Smooth muscle cell (in vitro differentiated cells): ENCODE data around the gene PDZD8. TPM values are rescaled to one million over a fixed set of nuclear protein-coding genes. Genes with fewer than 3 reads are reported as not detected.

ENCODE experiments used
- DNase-seq: peaks from one replicate; lab custom pipeline; 2025; ENCODE audit not compliant: unreplicated experiment; lab: John Stamatoyannopoulos, UW
- H2AFZ ChIP-seq: fragments of 200-600 bp; sonication (generic); 2 replicates; pipeline ENCODE4 v1.6.0; 2016; ENCODE audit warnings: antibody characterized with exemption, low read depth, mild to moderate bottlenecking
- H3F3A ChIP-seq: fragments of 200-600 bp; sonication (generic); 2 replicates; pipeline ENCODE4 v1.6.0; 2017; ENCODE audit warnings: antibody characterized with exemption, low read depth
- H3K27ac ChIP-seq: fragments of 200-600 bp; sonication (generic); 2 replicates; pipeline ENCODE4 v1.5.1; 2016; ENCODE audit warnings: low read depth, mild to moderate bottlenecking
- H3K27me3 ChIP-seq: fragments of 200-600 bp; sonication (generic); 2 replicates; pipeline ENCODE4 v1.6.1; 2016; ENCODE audit warnings: low read depth, mild to moderate bottlenecking
- H3K36me3 ChIP-seq: fragments of 200-600 bp; sonication (generic); 2 replicates; pipeline ENCODE4 v1.5.1; 2016; ENCODE audit warnings: low read depth
- H3K4me1 ChIP-seq: fragments of 200-600 bp; sonication (generic); 2 replicates; pipeline ENCODE4 v1.5.1; 2016; ENCODE audit warnings: low read depth
- H3K4me2 ChIP-seq: fragments of 200-600 bp; sonication (generic); 2 replicates; pipeline ENCODE4 v1.6.0; 2016; ENCODE audit warnings: mild to moderate bottlenecking
- H3K4me3 ChIP-seq: fragments of 200-600 bp; sonication (generic); 2 replicates; pipeline ENCODE4 v1.5.1; 2016; ENCODE audit warnings: mild to moderate bottlenecking
- H3K79me2 ChIP-seq: fragments of 200-600 bp; sonication (generic); 2 replicates; pipeline ENCODE4 v1.6.0; 2016; ENCODE audit warnings: low read depth, mild to moderate bottlenecking
- H3K9ac ChIP-seq: fragments of 200-600 bp; sonication (generic); 2 replicates; pipeline ENCODE4 v1.6.0; 2016; ENCODE audit warnings: low read depth
- H3K9me3 ChIP-seq: fragments of 200-600 bp; sonication (generic); replicated peaks from 2 replicates; pipeline ENCODE4 v1.5.1; 2016; ENCODE audit warnings: low read depth
- H4K20me1 ChIP-seq: fragments of 200-600 bp; sonication (generic); 2 replicates; pipeline ENCODE4 v1.6.0; 2016; ENCODE audit warnings: low read depth
- WGBS: methylation state at CpG from one replicate; pipeline ENCODE4 v1.1.7; 2016; ENCODE audit warnings: low lambda C conversion rate; 5-methylcytosine and 5-hydroxymethylcytosine counted together
- polyA plus RNA-seq: library from polyadenylated mRNA; unstranded; fragments of >200 nt; fragmentation: Nextera tagmentation; extraction: Ambion mirVana; gene quantifications from 2 replicates; pipeline ENCODE4 v1.2.1, GENCODE V29; 2016
- total RNA-seq: library from RNA; depleted of rRNA; stranded (reverse); fragments of >200 nt; gene quantifications from 2 replicates; pipeline ENCODE4 v1.2.3, GENCODE V29; 2014
- TF ChIP-seq, protein P1 (sequence below): fragments of 200-600 bp; sonication (generic); IDR thresholded peaks from 2 replicates; pipeline ENCODE4 v1.5.1; 2017; ENCODE audit warnings: borderline replicate concordance, mild to moderate bottlenecking, antibody characterized with exemption; ENCODE audit not compliant: insufficient read depth, poor library complexity, severe bottlenecking

The PDZD8 gene
- total and polyA plus RNA-seq, 2 experiments from 2014 or later, result 6.3 to 22.1 TPM

DNA sequence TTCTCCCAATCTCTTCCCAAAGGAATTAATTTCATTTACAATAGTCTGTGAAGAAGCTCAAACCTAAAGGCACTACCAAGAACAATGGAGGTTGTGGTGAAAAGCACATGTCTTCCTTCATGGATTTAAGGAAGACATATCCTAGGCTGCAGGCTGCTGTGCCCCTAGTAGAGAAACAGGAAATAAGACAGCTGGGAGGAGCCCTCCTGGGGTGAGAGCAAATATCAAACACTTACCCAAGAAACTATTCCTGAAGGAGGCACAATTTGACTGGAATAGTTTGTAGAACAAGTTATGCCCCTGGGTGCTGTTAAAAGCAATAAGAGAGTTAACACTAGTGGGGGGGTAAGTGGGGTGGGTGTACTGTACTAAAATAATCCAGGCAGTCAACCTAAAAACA is 30.1 kb downstream of the PDZD8 start:
- no peak overlapping the region for H2AFZ ChIP-seq
- H3K9ac ChIP-seq, result no peak overlapping the region
- no peak overlapping the region for H3K4me2 ChIP-seq
- no peak overlapping the region for H3K4me3 ChIP-seq
- no peaks in the 10 kb centered on the region for H3K4me1 ChIP-seq
- TF ChIP-seq, protein P1, sequence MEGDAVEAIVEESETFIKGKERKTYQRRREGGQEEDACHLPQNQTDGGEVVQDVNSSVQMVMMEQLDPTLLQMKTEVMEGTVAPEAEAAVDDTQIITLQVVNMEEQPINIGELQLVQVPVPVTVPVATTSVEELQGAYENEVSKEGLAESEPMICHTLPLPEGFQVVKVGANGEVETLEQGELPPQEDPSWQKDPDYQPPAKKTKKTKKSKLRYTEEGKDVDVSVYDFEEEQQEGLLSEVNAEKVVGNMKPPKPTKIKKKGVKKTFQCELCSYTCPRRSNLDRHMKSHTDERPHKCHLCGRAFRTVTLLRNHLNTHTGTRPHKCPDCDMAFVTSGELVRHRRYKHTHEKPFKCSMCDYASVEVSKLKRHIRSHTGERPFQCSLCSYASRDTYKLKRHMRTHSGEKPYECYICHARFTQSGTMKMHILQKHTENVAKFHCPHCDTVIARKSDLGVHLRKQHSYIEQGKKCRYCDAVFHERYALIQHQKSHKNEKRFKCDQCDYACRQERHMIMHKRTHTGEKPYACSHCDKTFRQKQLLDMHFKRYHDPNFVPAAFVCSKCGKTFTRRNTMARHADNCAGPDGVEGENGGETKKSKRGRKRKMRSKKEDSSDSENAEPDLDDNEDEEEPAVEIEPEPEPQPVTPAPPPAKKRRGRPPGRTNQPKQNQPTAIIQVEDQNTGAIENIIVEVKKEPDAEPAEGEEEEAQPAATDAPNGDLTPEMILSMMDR, result no peak
- DNase-seq, result no peak
- peaks cover 100% of the 10 kb centered on the region for H4K20me1 ChIP-seq
- no peaks in the 10 kb centered on the region for H3K36me3 ChIP-seq
- no peaks in the 10 kb centered on the region for H3K27me3 ChIP-seq
- no peaks in the 10 kb centered on the region for H3K9me3 ChIP-seq
- H3F3A ChIP-seq, result no peaks in the 10 kb centered on the region
- no peak overlapping the region for H3K27ac ChIP-seq
- peaks cover 64% of the 10 kb centered on the region for H3K79me2 ChIP-seq

GRCh38 chr10:117342641-117343040 is 32.6 kb downstream of the PDZD8 start:
- Histone ChIP-seq H3K27me3 (no peaks in the 10 kb centered on the region), H3K4me1 (no peaks in the 10 kb centered on the region), H3F3A (no peaks in the 10 kb centered on the region), H2AFZ (no peak overlapping the region), H3K4me3 (no peak overlapping the region), H3K4me2 (no peak overlapping the region), H3K9me3 (no peaks in the 10 kb centered on the region), H4K20me1 (peaks cover 97% of the 10 kb centered on the region), H3K9ac (no peak overlapping the region), H3K27ac (no peak overlapping the region), H3K36me3 (no peaks in the 10 kb centered on the region), H3K79me2 (peaks cover 54% of the 10 kb centered on the region)
- no peak for DNase-seq
- TF ChIP-seq, protein P1, result no peak
- 80% methylated on average over 5 of the region's 5 CpGs for WGBS

GRCh38 chr10:117341061-117341460 is 34.2 kb downstream of the PDZD8 start:
- H3K27ac ChIP-seq, result no peak overlapping the region
- WGBS, result 99% methylated on average over 4 of the region's 4 CpGs
- no peaks in the 10 kb centered on the region for H3K4me1 ChIP-seq
- peaks cover 95% of the 10 kb centered on the region for H4K20me1 ChIP-seq
- no peaks in the 10 kb centered on the region for H3K27me3 ChIP-seq
- H3K4me3 ChIP-seq, result no peak overlapping the region
- H3K9ac ChIP-seq, result no peak overlapping the region
- no peak overlapping the region for H3K4me2 ChIP-seq
- TF ChIP-seq, protein P1, result no peak
- H3K36me3 ChIP-seq, result no peaks in the 10 kb centered on the region
- H3F3A ChIP-seq, result no peaks in the 10 kb centered on the region
- no peak for DNase-seq
- H2AFZ ChIP-seq, result no peak overlapping the region
- H3K9me3 ChIP-seq, result no peaks in the 10 kb centered on the region
- H3K79me2 ChIP-seq, result peaks cover 47% of the 10 kb centered on the region

DNA sequence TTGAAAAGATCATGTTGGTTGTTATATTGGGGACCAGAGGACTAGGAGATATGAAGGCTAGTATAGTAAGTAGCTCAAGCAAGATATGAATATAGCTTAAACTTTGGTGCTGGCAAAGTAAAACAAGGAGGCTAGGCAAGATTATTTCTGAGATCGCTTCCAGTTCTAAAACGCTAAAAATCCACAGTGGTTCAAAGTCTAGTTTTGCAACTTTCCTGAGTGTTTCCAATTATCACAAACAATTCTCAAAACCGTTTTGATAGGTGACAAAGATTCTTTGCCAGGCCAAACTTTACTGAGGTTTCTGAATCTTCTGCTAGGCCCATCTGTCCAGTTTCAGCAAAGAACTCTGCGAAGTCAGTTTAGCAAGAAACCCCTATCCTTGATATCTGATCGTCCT is 35.3 kb downstream of the PDZD8 start:
- DNase-seq, result no peak
- TF ChIP-seq, protein P1, result no peak
- H4K20me1 ChIP-seq, result peaks cover 89% of the 10 kb centered on the region
- no peaks in the 10 kb centered on the region for H3K4me1 ChIP-seq
- H3K4me3 ChIP-seq, result no peak overlapping the region
- H3K4me2 ChIP-seq, result no peak overlapping the region
- no peak overlapping the region for H2AFZ ChIP-seq
- no peaks in the 10 kb centered on the region for H3F3A ChIP-seq
- H3K9me3 ChIP-seq, result no peaks in the 10 kb centered on the region
- no peak overlapping the region for H3K9ac ChIP-seq
- over 99% methylated on average over 5 of the region's 5 CpGs for WGBS
- H3K79me2 ChIP-seq, result peaks cover 56% of the 10 kb centered on the region
- no peaks in the 10 kb centered on the region for H3K36me3 ChIP-seq
- H3K27ac ChIP-seq, result no peak overlapping the region
- no peaks in the 10 kb centered on the region for H3K27me3 ChIP-seq
